ENCODE results near the gene ZNF397.

The ZNF397 gene

DNA sequence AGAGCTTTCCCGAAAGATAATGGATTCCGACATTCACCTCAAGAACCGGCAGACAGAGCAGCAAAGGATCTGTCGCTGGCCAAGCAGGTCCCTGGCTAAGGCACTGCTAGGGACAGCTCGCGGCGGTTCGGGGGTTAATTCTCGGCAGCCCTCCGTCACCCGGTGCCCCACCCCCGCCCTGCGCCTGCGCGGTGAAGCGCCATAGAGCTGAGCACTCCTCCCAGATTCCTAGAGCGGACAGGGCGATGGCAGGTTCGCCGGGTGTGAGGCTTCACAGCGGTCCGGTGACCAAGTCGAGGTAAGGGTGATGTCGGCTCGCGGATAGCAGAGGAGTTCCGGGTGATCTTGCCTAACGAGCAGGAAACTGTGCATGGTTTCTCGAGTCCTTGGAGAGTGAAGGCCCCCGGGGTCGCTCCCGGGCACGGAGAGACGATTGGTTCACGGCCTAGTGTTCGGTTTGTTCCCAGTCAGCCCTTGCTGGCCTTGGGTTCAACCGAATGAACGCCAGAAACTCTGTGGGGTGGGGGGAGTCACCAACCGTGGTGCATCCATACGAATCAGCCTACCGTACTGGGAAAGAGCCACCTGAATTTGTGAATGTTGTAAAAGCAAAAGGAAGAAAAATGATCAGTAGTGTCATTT, 49.4 kb downstream of the ZNF397 start, which contains the start of gene ZSCAN30:
ZSCAN30 (minus strand) TSS at position 136 of the 642 bp plus-strand sequence. CDS start 25,877 bp downstream, outside the sequence.
- H3K9me3 Mint-ChIP-seq, result no peaks in the 10 kb centered on the region
- peaks cover 22 to 39% of the 10 kb centered on the region in 2 donors for H3K4me1 Mint-ChIP-seq
- ATAC-seq (replicated peaks), result peak; percentile 96 to 98
- peak within 1 kb of the TSS; percentile 98 for H3K27ac Mint-ChIP-seq
- no peaks in the 10 kb centered on the region for H3K27me3 Mint-ChIP-seq
- DNase-seq, result peak; percentile 96
- H3K4me3 Mint-ChIP-seq, result peak within 1 kb of the TSS; percentile 96 to 97
- peaks cover 16 to 46% of the 10 kb centered on the region in 2 donors for H3K36me3 Mint-ChIP-seq

DNA sequence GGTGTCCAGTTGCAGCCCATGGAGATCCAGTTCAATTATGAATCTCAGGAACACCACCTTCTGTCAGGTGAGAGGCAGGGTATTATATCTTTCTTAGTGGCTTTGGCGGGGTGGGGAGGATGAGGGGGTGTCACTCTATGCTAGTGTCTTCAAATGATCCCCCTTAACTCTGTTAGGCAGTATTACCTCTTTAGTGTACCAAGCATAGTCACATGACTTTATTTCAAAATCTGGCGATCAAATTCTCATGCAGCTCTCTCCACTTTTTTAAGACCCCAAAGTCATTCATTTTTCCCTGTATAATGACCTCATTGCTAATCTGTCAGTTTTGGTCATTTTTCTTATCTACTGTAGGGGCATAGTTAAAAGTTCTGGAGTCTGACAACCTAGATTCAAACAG, 50.3 kb downstream of the ZNF397 start:
- no peak for DNase-seq
- Mint-ChIP-seq H3K4me1 (peaks cover 22 to 43% of the 10 kb centered on the region in 2 donors), H3K27ac (no peak overlapping the region), H3K9me3 (no peaks in the 10 kb centered on the region), H3K27me3 (no peaks in the 10 kb centered on the region), H3K36me3 (peaks cover 22 to 51% of the 10 kb centered on the region in 2 donors), H3K4me3 (peak overlapping the region; percentile 96 to 97)
- no peak for ATAC-seq (replicated peaks)

DNA sequence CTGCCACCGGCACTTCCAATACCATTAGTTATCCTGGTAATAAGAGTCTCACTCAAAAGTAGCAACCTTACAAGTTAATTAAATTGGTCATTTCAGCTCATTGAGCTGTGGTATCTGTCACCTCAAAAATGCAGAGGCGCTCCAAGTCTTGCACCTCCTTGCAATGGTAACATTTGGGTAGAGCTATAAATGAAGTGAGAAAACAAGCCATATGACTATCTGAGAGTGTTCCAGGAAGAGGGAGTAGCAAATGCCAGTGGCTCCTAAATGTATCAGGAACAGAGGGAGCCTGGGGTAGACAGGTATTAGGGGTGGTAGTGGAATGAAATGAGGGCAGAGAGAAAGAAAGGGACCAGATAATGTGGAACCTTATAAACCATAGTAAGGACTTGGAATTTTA, 55.2 kb downstream of the ZNF397 start:
- ATAC-seq (replicated peaks) (no peak), DNase-seq (no peak)
- H3K36me3 Mint-ChIP-seq, result peaks cover 48 to 71% of the 10 kb centered on the region in 2 donors
- H3K4me1 Mint-ChIP-seq, result peaks cover 13 to 28% of the 10 kb centered on the region in 2 donors
- H3K4me3 Mint-ChIP-seq, result no peak overlapping the region
- H3K27ac Mint-ChIP-seq, result no peak overlapping the region
- H3K9me3 Mint-ChIP-seq, result peaks cover 6 to 8% of the 10 kb centered on the region in 2 donors
- no peaks in the 10 kb centered on the region for H3K27me3 Mint-ChIP-seq

DNA sequence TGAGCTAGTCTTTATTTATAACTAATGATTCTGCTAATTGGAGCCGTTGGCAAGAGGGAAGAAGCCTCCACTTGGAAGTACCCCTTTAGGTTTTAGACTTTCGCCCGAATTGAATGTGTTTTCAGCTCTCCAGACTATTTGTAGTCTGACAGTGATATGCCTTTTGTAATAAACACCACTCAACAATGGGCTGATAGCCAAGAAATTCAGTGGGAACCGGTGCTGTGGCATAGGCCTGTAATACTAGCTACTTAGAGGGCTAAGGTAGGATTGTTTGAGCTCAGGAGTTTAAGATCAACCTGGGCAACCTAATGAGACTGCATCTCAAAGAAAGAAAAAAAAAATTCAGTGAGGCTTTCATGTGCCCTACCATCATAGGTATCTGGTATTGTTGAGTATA, 62.8 kb downstream of the ZNF397 start:
- Mint-ChIP-seq H3K9me3 (peaks cover 27 to 45% of the 10 kb centered on the region in 2 donors), H3K36me3 (peaks cover 82 to 88% of the 10 kb centered on the region in 2 donors), H3K4me1 (no peaks in the 10 kb centered on the region), H3K27ac (no peak overlapping the region), H3K27me3 (no peaks in the 10 kb centered on the region), H3K4me3 (no peak overlapping the region)
- no peak for ATAC-seq (replicated peaks)
- DNase-seq, result no peak

DNA sequence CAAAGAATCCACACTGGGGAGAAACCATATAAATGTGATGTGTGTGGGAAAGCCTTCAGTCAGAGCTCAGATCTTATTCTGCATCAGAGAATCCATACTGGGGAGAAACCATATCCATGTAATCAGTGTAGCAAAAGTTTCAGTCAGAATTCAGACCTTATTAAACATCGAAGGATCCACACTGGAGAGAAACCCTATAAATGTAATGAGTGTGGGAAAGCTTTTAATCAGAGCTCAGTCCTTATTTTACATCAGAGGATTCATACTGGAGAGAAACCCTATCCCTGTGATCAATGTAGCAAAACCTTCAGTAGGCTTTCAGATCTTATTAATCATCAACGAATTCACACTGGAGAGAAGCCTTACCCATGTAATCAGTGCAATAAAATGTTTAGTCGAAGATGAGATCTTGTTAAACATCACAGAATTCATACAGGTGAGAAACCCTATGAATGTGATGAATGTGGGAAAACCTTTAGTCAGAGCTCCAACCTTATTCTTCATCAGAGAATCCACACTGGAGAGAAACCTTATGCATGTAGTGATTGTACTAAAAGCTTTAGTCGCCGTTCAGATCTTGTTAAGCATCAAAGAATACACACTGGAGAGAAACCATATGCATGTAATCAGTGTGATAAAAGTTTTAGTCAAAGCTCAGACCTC, 65.9 kb downstream of the ZNF397 start:
- Mint-ChIP-seq H3K27ac (no peak overlapping the region), H3K4me3 (no peak overlapping the region), H3K27me3 (no peaks in the 10 kb centered on the region), H3K36me3 (peaks cover 70 to 81% of the 10 kb centered on the region in 2 donors), H3K9me3 (peaks cover 29 to 46% of the 10 kb centered on the region in 2 donors), H3K4me1 (no peaks in the 10 kb centered on the region)
- ATAC-seq (replicated peaks) (no peak), DNase-seq (no peak)

All from stimulated activated naive B cell treated with anti-CD40 and anti-IgM and Interleukin-4, amounts not matched to agents 10 μg/mL and 1 μg/mL and 100 μg/mL, for 72 hours (primary cell).